A673 (cell line): ENCODE measurements around the gene GYS2. TPM values are rescaled to one million over a fixed set of nuclear protein-coding genes. Genes with fewer than 3 reads are reported as not detected.

Experiments
- BruUV-seq: library from RNA; stranded (reverse); fragments of 400-500 nt; replicated peaks from 2 replicates; lab custom pipeline; 2021; lab: Mats Ljungman, UMichigan
- CTCF ChIA-PET: fragments of 300-600 bp; sonication (Branson Sonifier 250); formaldehyde crosslinking; loops from one replicate; lab custom pipeline; 2022; ENCODE audit warnings: antibody characterized with exemption; lab: Charles Lee
- POLR2A ChIA-PET: fragments of 300-600 bp; sonication (Branson Sonifier 250); formaldehyde crosslinking; loops from one replicate; lab custom pipeline; 2022; ENCODE audit warnings: antibody characterized with exemption; ENCODE audit not compliant: low non-redundant PET; lab: Charles Lee
- DNase-seq: peaks from one replicate; pipeline ENCODE4 v3.0.0-alpha.2; 2015; ENCODE audit warnings: low spot score
- H3K27ac ChIP-seq: fragments of 200-600 bp; sonication (generic); 2 replicates; pipeline ENCODE4 v1.5.1; 2016; ENCODE audit warnings: mixed run types, low read depth, mild to moderate bottlenecking, mixed read lengths, antibody characterized with exemption, low read length; ENCODE audit not compliant: poor library complexity, severe bottlenecking
- H3K27me3 ChIP-seq: fragments of 200-600 bp; sonication (generic); replicated peaks from 2 replicates; pipeline ENCODE4 v1.6.1; 2017; ENCODE audit warnings: mixed run types, low read depth, mild to moderate bottlenecking, mixed read lengths, antibody characterized with exemption, low read length; ENCODE audit not compliant: insufficient read depth, poor library complexity
- H3K36me3 ChIP-seq: fragments of 200-600 bp; sonication (generic); 2 replicates; pipeline ENCODE4 v1.6.1; 2016; ENCODE audit warnings: mixed run types, mild to moderate bottlenecking, mixed read lengths, antibody characterized with exemption, low read length; ENCODE audit not compliant: insufficient read depth, poor library complexity, severe bottlenecking
- H3K4me1 ChIP-seq: fragments of 200-600 bp; sonication (generic); 2 replicates; pipeline ENCODE4 v1.6.1; 2017; ENCODE audit warnings: mixed run types, mild to moderate bottlenecking, mixed read lengths, antibody characterized with exemption, low read length; ENCODE audit not compliant: insufficient read depth, poor library complexity, severe bottlenecking
- H3K4me3 ChIP-seq: fragments of 200-600 bp; sonication (generic); 2 replicates; pipeline ENCODE4 v1.5.1; 2016; ENCODE audit warnings: low read depth, mixed run types, mild to moderate bottlenecking, mixed read lengths, low read length; ENCODE audit not compliant: poor library complexity, severe bottlenecking
- H3K9me3 ChIP-seq: fragments of 200-600 bp; sonication (generic); 2 replicates; pipeline ENCODE4 v1.6.1; 2016; ENCODE audit warnings: mixed run types, low read depth, mild to moderate bottlenecking, mixed read lengths, antibody characterized with exemption, low read length; ENCODE audit not compliant: poor library complexity, severe bottlenecking
- CTCF ChIP-seq: fragments of 300-800, 200-600 bp; sonication (generic); conservative IDR thresholded peaks from 2 replicates; pipeline ENCODE4 v1.5.1; 2017; ENCODE audit warnings: low read depth, mild to moderate bottlenecking, antibody characterized with exemption, low read length, moderate library complexity, mixed read lengths
- EZH2 ChIP-seq: fragments of 200-600 bp; sonication (generic); IDR thresholded peaks from 2 replicates; pipeline ENCODE4 v1.6.1; 2017; ENCODE audit warnings: borderline replicate concordance, low read depth, mild to moderate bottlenecking, mixed read lengths, antibody characterized with exemption, low read length; ENCODE audit not compliant: poor library complexity, severe bottlenecking
- intact Hi-C: fragments of 100-400 bp; cut with micrococcal nuclease; formaldehyde crosslinking; loops from one replicate; pipeline ENCODE4 v1.10.0; 2022; ENCODE audit not compliant: unreplicated experiment
- total RNA-seq: library from RNA; stranded (reverse); gene quantifications from 2 replicates; pipeline ENCODE4 v1.2.3, GENCODE V29; 2021

Gene GYS2
- total RNA-seq, 1 experiment from 2014 or later: 0.11 TPM

- peak; percentile 38 for DNase-seq
- BruUV-seq: no TSS peak
- no peaks in the 10 kb centered on the region for H3K36me3 ChIP-seq
- peak within 1 kb of the TSS; percentile 58 for H3K4me3 ChIP-seq
- POLR2A ChIA-PET: no interaction called here
- no peaks in the 10 kb centered on the region for H3K9me3 ChIP-seq
- H3K4me1 ChIP-seq: peaks cover 9% of the 10 kb centered on the region
- TF ChIP-seq EZH2 (no peak), CTCF (no peak)
- no peak within 1 kb of the TSS for H3K27ac ChIP-seq
- intact Hi-C loops: no loop called here
- H3K27me3 ChIP-seq: peaks cover 25% of the 10 kb centered on the region
- CTCF ChIA-PET: no interaction called here
Measured at GRCh38 chr12:21526053-21526452, 78.6 kb downstream of the GYS2 start, which contains the start of gene SPX. Gene SPX (plus strand): TSS chr12:21526296. CDS start chr12:21526473, 177 bp downstream.

GRCh38 chr12:21523148-21523547 lies 81.5 kb downstream of the GYS2 start:
- peaks cover 8% of the 10 kb centered on the region for H3K27me3 ChIP-seq
- BruUV-seq: no TSS peak
- no peaks in the 10 kb centered on the region for H3K9me3 ChIP-seq
- no peak overlapping the region for H3K4me3 ChIP-seq
- CTCF ChIA-PET: no interaction called here
- H3K27ac ChIP-seq: no peak overlapping the region
- DNase-seq: no peak
- TF ChIP-seq CTCF (no peak), EZH2 (no peak)
- intact Hi-C loops: no loop called here
- no peaks in the 10 kb centered on the region for H3K36me3 ChIP-seq
- POLR2A ChIA-PET: no interaction called here
- H3K4me1 ChIP-seq: peaks cover 9% of the 10 kb centered on the region

- Histone ChIP-seq H3K9me3 (no peaks in the 10 kb centered on the region), H3K27me3 (no peaks in the 10 kb centered on the region), H3K4me3 (no peak overlapping the region), H3K36me3 (no peaks in the 10 kb centered on the region), H3K4me1 (peaks cover 1% of the 10 kb centered on the region), H3K27ac (no peak overlapping the region)
- ChIA-PET POLR2A (interaction anchor here (0.6 kb wide), 1 partner anchor 31 kb away, joined by 3 read pairs; no protein-coding TSS in a partner anchor), CTCF (no interaction called here)
- no peak for DNase-seq
- intact Hi-C loops: no loop called here
- no TSS peak for BruUV-seq
- TF ChIP-seq EZH2: no peak
- no peak for TF ChIP-seq CTCF
Measured at GRCh38 chr12:21521541-21521940, 83.1 kb downstream of the GYS2 start.
